ENCODE results near the gene FOXJ1.
A peak's percentile ranks its signal among the peaks of the same experiment; 100 is the strongest.

- no peak for TF ChIP-seq POLR2A (IDR thresholded peaks at IDR 0.05; ENCODE audit: insufficient read depth in 1 of 2, low read depth in 2 of 2, low read length in 2 of 2)
- no peak for TF ChIP-seq POLR2AphosphoS5 (IDR thresholded peaks at IDR 0.05; ENCODE audit: low read depth, low read length)
- peak; percentile 35 for TF ChIP-seq CTCF (CRISPR knock-in tag; IDR thresholded peaks at IDR 0.05)
- TF ChIP-seq, protein P1, sequence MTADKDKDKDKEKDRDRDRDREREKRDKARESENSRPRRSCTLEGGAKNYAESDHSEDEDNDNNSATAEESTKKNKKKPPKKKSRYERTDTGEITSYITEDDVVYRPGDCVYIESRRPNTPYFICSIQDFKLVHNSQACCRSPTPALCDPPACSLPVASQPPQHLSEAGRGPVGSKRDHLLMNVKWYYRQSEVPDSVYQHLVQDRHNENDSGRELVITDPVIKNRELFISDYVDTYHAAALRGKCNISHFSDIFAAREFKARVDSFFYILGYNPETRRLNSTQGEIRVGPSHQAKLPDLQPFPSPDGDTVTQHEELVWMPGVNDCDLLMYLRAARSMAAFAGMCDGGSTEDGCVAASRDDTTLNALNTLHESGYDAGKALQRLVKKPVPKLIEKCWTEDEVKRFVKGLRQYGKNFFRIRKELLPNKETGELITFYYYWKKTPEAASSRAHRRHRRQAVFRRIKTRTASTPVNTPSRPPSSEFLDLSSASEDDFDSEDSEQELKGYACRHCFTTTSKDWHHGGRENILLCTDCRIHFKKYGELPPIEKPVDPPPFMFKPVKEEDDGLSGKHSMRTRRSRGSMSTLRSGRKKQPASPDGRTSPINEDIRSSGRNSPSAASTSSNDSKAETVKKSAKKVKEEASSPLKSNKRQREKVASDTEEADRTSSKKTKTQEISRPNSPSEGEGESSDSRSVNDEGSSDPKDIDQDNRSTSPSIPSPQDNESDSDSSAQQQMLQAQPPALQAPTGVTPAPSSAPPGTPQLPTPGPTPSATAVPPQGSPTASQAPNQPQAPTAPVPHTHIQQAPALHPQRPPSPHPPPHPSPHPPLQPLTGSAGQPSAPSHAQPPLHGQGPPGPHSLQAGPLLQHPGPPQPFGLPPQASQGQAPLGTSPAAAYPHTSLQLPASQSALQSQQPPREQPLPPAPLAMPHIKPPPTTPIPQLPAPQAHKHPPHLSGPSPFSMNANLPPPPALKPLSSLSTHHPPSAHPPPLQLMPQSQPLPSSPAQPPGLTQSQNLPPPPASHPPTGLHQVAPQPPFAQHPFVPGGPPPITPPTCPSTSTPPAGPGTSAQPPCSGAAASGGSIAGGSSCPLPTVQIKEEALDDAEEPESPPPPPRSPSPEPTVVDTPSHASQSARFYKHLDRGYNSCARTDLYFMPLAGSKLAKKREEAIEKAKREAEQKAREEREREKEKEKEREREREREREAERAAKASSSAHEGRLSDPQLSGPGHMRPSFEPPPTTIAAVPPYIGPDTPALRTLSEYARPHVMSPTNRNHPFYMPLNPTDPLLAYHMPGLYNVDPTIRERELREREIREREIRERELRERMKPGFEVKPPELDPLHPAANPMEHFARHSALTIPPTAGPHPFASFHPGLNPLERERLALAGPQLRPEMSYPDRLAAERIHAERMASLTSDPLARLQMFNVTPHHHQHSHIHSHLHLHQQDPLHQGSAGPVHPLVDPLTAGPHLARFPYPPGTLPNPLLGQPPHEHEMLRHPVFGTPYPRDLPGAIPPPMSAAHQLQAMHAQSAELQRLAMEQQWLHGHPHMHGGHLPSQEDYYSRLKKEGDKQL (CRISPR knock-in tag; IDR thresholded peaks at IDR 0.05; ENCODE audit: low read depth) = no peak
- TF ChIP-seq EZH2 (conservative IDR thresholded peaks at IDR 0.05; ENCODE audit: low read depth, low read length) = no peak
- TF ChIP-seq KDM1A (CRISPR knock-in tag; IDR thresholded peaks at IDR 0.05) = no peak
- no peak for TF ChIP-seq JUN (CRISPR knock-in tag; IDR thresholded peaks at IDR 0.05)
- no peak for TF ChIP-seq ZBTB7A (CRISPR knock-in tag; IDR thresholded peaks at IDR 0.05)
- no peak for TF ChIP-seq ZNF629 (CRISPR knock-in tag; conservative IDR thresholded peaks at IDR 0.05)
These were observed 33.5 kb downstream of the FOXJ1 start for GRCh38 chr17:76107509-76107908.
